NCI-H2196 (cell line): Measurements from ENCODE around the gene ZNF618.

Experiments used
- DNase-seq: peaks from one replicate; lab custom pipeline; 2025; ENCODE audit not compliant: unreplicated experiment; lab: John Stamatoyannopoulos, UW

The ZNF618 gene

GRCh38 chr9:114093761-114094505 is 217.8 kb downstream of the ZNF618 start:
- no peak for DNase-seq

DNA sequence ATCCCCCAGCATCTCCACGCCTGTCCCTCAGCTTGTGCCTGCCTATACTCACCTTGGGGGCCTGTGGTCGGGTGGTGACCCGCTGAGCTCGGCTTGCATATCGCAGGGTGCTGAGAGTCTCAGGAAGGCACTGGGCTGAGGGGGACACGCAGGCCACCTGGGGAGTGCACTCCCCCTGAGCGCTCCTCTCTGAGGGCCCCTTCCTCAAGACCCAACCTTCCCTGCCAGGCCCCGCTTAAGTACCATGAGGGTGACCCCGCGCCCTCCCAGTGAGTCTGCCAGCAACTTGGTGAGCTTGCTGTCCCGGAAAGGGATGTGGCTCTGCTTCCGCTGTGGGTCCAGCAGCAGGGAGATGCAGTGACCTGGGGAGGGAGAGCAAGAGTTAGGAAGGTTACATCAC is 218.9 kb downstream of the ZNF618 start:
- no peak for DNase-seq

- DNase-seq, result no peak
Measured at GRCh38 chr9:114096041-114096511, 220.0 kb downstream of the ZNF618 start.

DNA sequence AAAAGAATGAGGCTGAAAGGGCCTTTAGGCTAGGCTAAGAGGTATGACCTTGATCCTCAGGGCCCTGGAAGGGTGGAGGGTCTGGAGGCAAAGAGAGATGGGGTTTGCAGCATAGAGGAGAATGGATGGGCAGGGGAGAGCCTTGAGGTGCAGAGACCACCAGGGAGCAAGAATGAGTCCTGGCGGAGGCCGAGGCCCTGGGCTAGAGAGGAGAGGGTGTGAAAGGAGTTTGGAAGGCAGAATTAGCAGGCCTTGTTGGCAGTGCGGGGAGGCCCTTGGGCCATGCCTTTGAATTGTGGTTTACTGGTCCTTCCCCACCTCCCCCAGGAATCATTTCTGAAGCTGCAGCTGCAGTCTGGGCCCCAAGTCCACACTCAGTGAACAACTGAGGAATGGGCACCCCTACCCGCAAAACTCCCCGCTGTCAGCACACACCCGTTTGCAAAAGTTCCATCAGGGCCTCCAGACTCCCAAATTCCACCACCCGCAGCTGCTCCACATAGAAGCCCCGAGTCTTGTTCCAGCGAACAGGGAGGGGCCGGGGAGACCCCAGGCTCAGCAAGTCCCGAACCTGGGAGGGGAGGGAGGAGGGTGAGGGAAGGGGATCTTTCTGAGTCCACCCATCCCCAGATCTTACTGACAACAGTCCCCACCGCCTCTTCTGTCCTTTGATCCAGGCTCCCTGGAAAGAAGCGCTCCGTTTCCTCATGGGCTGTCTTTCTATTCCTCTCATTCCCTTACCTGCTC is 220.9 kb downstream of the ZNF618 start:
- no peak for DNase-seq

- DNase-seq, result no peak
Measured at GRCh38 chr9:114097613-114098020, 221.5 kb downstream of the ZNF618 start.

DNA sequence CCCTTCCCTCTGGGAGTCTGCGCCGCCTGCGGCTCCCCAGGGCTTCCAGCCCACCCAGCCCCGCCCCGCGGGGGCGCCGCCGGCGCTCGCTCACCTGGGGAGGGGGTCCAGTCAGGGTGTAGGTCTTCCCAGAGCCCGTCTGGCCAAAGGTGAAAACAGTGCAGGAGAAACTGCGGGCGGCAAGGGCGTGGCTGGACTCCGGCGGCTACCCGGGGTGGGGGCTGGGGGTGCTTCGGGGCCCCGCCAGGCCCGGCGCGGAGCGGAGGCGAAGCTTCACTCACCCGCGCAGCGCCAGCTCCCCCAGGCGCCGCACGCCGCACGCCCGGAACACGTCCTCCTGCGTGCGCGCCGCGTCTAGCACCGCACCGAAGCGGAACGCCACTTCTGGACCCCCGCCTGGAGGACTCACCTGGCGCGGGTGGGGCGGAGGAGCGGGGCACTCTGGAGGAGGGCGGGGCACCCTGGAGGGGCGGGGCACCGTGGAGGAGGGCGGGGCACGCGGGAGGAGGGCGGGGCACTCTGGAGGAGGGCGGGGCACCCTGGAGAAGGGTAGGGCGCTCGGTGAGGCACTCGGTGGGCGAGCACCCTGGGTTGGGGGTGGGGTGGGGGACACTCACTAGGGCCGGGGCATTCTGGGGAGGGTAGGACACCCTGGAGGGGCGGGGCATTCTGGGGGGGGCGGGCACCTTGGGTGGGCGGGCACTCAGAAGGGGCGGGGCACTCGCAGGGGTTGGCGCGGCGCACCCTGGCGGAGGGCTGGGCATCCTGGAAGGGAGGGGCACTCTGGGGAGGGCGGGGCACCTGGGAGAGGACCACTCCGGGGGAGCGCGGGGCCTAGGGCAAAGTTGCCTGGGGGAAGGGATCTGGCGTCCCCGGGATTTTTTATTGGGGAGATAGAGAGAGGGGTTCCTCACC is 222.2 kb downstream of the ZNF618 start:
- no peak for DNase-seq

GRCh38 chr9:114098936-114099668 is 223.0 kb downstream of the ZNF618 start, which contains the start of gene KIF12:
Gene KIF12, minus strand, starts transcription at chr9:114099292. Its CDS starts 16 bp downstream, at chr9:114099276.
- no peak for DNase-seq

DNA sequence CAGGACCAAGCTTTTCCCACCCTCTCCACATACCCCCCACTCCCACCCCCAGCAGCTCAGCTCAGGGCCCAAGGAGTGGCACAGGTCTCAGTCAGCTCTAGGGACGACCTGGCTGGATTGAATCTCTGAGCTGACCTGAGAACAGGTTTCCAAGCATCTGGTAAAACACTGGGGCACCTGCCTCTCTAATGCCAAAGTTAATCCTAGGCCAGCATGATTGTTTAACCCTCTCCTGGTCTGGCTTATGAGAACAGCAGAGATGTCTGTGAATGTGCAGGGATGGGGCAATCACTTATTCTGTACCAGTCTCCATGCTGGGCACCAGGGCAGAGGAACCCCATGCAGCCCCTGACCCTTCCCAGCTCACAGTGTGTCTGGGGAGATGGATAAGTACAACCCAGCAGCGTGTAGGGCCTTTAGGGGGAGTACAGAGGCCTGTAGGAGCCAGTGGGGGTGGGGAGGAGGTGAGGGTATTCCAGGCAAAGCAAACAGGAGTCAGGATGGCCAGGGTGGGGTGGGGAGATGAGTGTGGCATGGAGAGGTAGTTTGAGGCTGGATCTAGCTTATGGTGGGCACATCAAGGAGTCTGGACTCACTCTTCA is 223.7 kb downstream of the ZNF618 start:
- no peak for DNase-seq

DNA sequence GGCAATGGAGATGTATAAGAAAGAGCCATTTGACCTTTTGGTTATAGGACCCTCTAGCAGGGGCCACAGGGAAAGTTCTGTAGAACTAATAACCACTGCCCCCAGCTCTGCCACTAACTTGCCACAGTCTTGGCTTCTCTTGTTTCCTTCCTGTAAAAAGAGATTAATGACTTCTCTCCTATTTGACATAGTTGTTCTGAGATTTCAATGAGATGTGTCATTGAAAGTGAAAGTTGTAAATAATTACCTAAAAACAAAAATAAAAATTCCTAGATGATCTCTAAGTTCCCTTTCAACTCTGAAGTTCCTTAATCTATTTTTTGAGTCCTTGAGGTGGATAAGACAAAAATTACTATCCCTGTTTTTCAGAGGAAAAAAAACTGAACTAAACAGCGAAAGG is 224.4 kb downstream of the ZNF618 start:
- no peak for DNase-seq

GRCh38 chr9:114102484-114102883 is 226.4 kb downstream of the ZNF618 start:
- DNase-seq, result no peak

- DNase-seq, result no peak
Measured at GRCh38 chr9:114105236-114105635, 229.1 kb downstream of the ZNF618 start.
